Measurements from ENCODE around the gene ESR1.

ESR1 gene

GRCh38 chr6:151796842-151797530, 10.5 kb upstream of the ESR1 start:
- H3K4me1 ChIP-seq (ENCODE audit: control insufficient read depth, low read length): no peaks in the 10 kb centered on the region
- no peaks in the 10 kb centered on the region for H4K20me1 ChIP-seq (ENCODE audit: control insufficient read depth, insufficient read depth, low read depth, low read length)
- H3K36me3 ChIP-seq (ENCODE audit: control insufficient read depth, low read length): no peaks in the 10 kb centered on the region
- H3K79me2 ChIP-seq (ENCODE audit: control insufficient read depth, low read length): no peaks in the 10 kb centered on the region
- H3K9me2 ChIP-seq (replicated peaks; ENCODE audit: control insufficient read depth, low read length): no peaks in the 10 kb centered on the region
- no peak overlapping the region for H3K4me2 ChIP-seq (ENCODE audit: low read length)
- no peaks in the 10 kb centered on the region for H3K9me3 ChIP-seq (ENCODE audit: control insufficient read depth, insufficient read depth, low read length)
- no peaks in the 10 kb centered on the region for H3F3A ChIP-seq (ENCODE audit: control insufficient read depth, insufficient read depth)
- H3K27ac ChIP-seq (ENCODE audit: low read depth, low read length): no peak overlapping the region
- no peak for TF ChIP-seq CTCF (IDR thresholded peaks at IDR 0.05; ENCODE audit: low read depth, low read length, poor library complexity, severe bottlenecking)
- TF ChIP-seq EZH2phosphoT487 (IDR thresholded peaks at IDR 0.05; ENCODE audit: borderline replicate concordance, low read length): no peak
- no peak overlapping the region for H3K4me3 ChIP-seq (ENCODE audit: low read length)
- H3K27me3 ChIP-seq (ENCODE audit: control insufficient read depth, low read length): no peaks in the 10 kb centered on the region

- H3K9me2 ChIP-seq (replicated peaks; ENCODE audit: control insufficient read depth, low read length): no peaks in the 10 kb centered on the region
- no peaks in the 10 kb centered on the region for H3K9me3 ChIP-seq (ENCODE audit: control insufficient read depth, insufficient read depth, low read length)
- no peak overlapping the region for H3K4me2 ChIP-seq (ENCODE audit: low read length)
- no peaks in the 10 kb centered on the region for H3K36me3 ChIP-seq (ENCODE audit: control insufficient read depth, low read length)
- no peak overlapping the region for H3K4me3 ChIP-seq (ENCODE audit: low read length)
- no peaks in the 10 kb centered on the region for H4K20me1 ChIP-seq (ENCODE audit: control insufficient read depth, insufficient read depth, low read depth, low read length)
- H3F3A ChIP-seq (ENCODE audit: control insufficient read depth, insufficient read depth): no peaks in the 10 kb centered on the region
- TF ChIP-seq EZH2phosphoT487 (IDR thresholded peaks at IDR 0.05; ENCODE audit: borderline replicate concordance, low read length) (no peak), CTCF (IDR thresholded peaks at IDR 0.05; ENCODE audit: low read depth, low read length, poor library complexity, severe bottlenecking) (no peak)
- no peaks in the 10 kb centered on the region for H3K79me2 ChIP-seq (ENCODE audit: control insufficient read depth, low read length)
- no peaks in the 10 kb centered on the region for H3K27me3 ChIP-seq (ENCODE audit: control insufficient read depth, low read length)
- no peak overlapping the region for H3K27ac ChIP-seq (ENCODE audit: low read depth, low read length)
- H3K4me1 ChIP-seq (ENCODE audit: control insufficient read depth, low read length): no peaks in the 10 kb centered on the region
Observed at GRCh38 chr6:151803743-151804142, 3.7 kb upstream of the ESR1 start.

- no peak overlapping the region for H3K4me2 ChIP-seq (ENCODE audit: low read length)
- no peaks in the 10 kb centered on the region for H3K4me1 ChIP-seq (ENCODE audit: control insufficient read depth, low read length)
- no peaks in the 10 kb centered on the region for H3K9me3 ChIP-seq (ENCODE audit: control insufficient read depth, insufficient read depth, low read length)
- no peaks in the 10 kb centered on the region for H3K79me2 ChIP-seq (ENCODE audit: control insufficient read depth, low read length)
- TF ChIP-seq EZH2phosphoT487 (IDR thresholded peaks at IDR 0.05; ENCODE audit: borderline replicate concordance, low read length): no peak
- TF ChIP-seq CTCF (IDR thresholded peaks at IDR 0.05; ENCODE audit: low read depth, low read length, poor library complexity, severe bottlenecking): no peak
- H3K27me3 ChIP-seq (ENCODE audit: control insufficient read depth, low read length): no peaks in the 10 kb centered on the region
- no peak overlapping the region for H3K4me3 ChIP-seq (ENCODE audit: low read length)
- no peaks in the 10 kb centered on the region for H3K9me2 ChIP-seq (replicated peaks; ENCODE audit: control insufficient read depth, low read length)
- H4K20me1 ChIP-seq (ENCODE audit: control insufficient read depth, insufficient read depth, low read depth, low read length): no peaks in the 10 kb centered on the region
- H3F3A ChIP-seq (ENCODE audit: control insufficient read depth, insufficient read depth): no peaks in the 10 kb centered on the region
- H3K36me3 ChIP-seq (ENCODE audit: control insufficient read depth, low read length): no peaks in the 10 kb centered on the region
- no peak overlapping the region for H3K27ac ChIP-seq (ENCODE audit: low read depth, low read length)
Observed at GRCh38 chr6:151804585-151805285, 2.7 kb upstream of the ESR1 start.

Measured in DOHH2 (cell line).